Fibroblast of mammary gland (primary cell): Measurements from ENCODE around the gene TRAPPC2.

ENCODE experiments used
- DNase-seq: peaks from one replicate; pipeline ENCODE4 v3.0.0-alpha.2; 2010; ENCODE audit warnings: low read depth
- H3K4me3 ChIP-seq: 2 replicates; pipeline ENCODE4 v1.5.1; 2011; ENCODE audit warnings: low read depth, mild to moderate bottlenecking, low read length, moderate library complexity; ENCODE audit not compliant: control insufficient read depth
- CTCF ChIP-seq: conservative IDR thresholded peaks from 2 replicates; pipeline ENCODE4 v1.5.1; 2011; ENCODE audit warnings: low read depth, low read length, inconsistent platforms; ENCODE audit not compliant: control insufficient read depth, insufficient read depth

Gene TRAPPC2

GRCh38 chrX:13716905-13717304 is 17.5 kb downstream of the TRAPPC2 start:
- no peak for TF ChIP-seq CTCF
- no peak for DNase-seq
- H3K4me3 ChIP-seq, result no peak overlapping the region

- no peak for DNase-seq
- H3K4me3 ChIP-seq, result no peak overlapping the region
Observed at GRCh38 chrX:13716455-13716854, 18.0 kb downstream of the TRAPPC2 start.

GRCh38 chrX:13711141-13711540 is 23.3 kb downstream of the TRAPPC2 start:
- DNase-seq, result no peak
- no peak for TF ChIP-seq CTCF
- H3K4me3 ChIP-seq, result no peak overlapping the region

More at GRCh38 chrX:13716455-13716854, 18.0 kb downstream of the TRAPPC2 start:
- no peak for TF ChIP-seq CTCF

- no peak for DNase-seq
- no peak for TF ChIP-seq CTCF
Observed at GRCh38 chrX:13703589-13703988, 30.8 kb downstream of the TRAPPC2 start.

GRCh38 chrX:13703135-13703534 is 31.3 kb downstream of the TRAPPC2 start:
- DNase-seq, result no peak
- no peak overlapping the region for H3K4me3 ChIP-seq
- TF ChIP-seq CTCF, result no peak

More at GRCh38 chrX:13703589-13703988, 30.8 kb downstream of the TRAPPC2 start:
- H3K4me3 ChIP-seq, result no peak overlapping the region

- no peak for TF ChIP-seq CTCF
- no peak for DNase-seq
- H3K4me3 ChIP-seq, result no peak overlapping the region
Observed at GRCh38 chrX:13702111-13702789, 32.2 kb downstream of the TRAPPC2 start.
